Panc1 (cell line): ENCODE results near the gene ROR1. TPM values are rescaled to one million over a fixed set of nuclear protein-coding genes. Genes with fewer than 3 reads are reported as not detected.
A peak's percentile ranks its signal among the peaks of the same experiment; 100 is the strongest.

ENCODE experiments used
- ATAC-seq: fragments of 200-7000 bp; cut with Tn5 transposase; 2 replicates; pipeline ENCODE4 v1.9.1; 2020; ENCODE audit warnings: mild to moderate bottlenecking, moderate library complexity
- BruUV-seq: library from RNA; stranded (reverse); fragments of 400-500 nt; replicated peaks from 2 replicates; lab custom pipeline; 2021; lab: Mats Ljungman, UMichigan
- CTCF ChIA-PET: fragments of 300-600 bp; sonication (Branson Sonifier 250); formaldehyde crosslinking; loops from one replicate; lab custom pipeline; 2022; ENCODE audit warnings: antibody characterized with exemption; lab: Charles Lee
- POLR2A ChIA-PET: fragments of 300-600 bp; sonication (Branson Sonifier 250); formaldehyde crosslinking; loops from one replicate; lab custom pipeline; 2022; ENCODE audit warnings: antibody characterized with exemption; lab: Charles Lee
- DNase-seq: peaks from one replicate; pipeline ENCODE4 v3.0.0-alpha.2; 2010; ENCODE audit warnings: low read depth, low spot score
- H3K27ac ChIP-seq: 2 replicates; pipeline ENCODE4 v1.5.1; 2011; ENCODE audit warnings: mild to moderate bottlenecking, low read length, inconsistent platforms
- H3K27me3 ChIP-seq: fragments of 200-500 bp; sonication (Bioruptor generic); 2 replicates; pipeline ENCODE4 v1.6.0; 2014; ENCODE audit warnings: low read length, inconsistent platforms; ENCODE audit not compliant: control insufficient read depth, insufficient read depth
- H3K36me3 ChIP-seq: fragments of 200-500 bp; sonication (Bioruptor generic); 2 replicates; pipeline ENCODE4 v1.5.1; 2014; ENCODE audit warnings: inconsistent platforms, mild to moderate bottlenecking, low read length, moderate library complexity; ENCODE audit not compliant: control insufficient read depth, insufficient read depth
- H3K4me1 ChIP-seq: 2 replicates; pipeline ENCODE4 v1.5.1; 2011; ENCODE audit warnings: inconsistent platforms, mild to moderate bottlenecking, low read length, moderate library complexity; ENCODE audit not compliant: control insufficient read depth, insufficient read depth
- H3K4me3 ChIP-seq, 2 experiments: 2 replicates each; pipeline ENCODE4 v1.5.1; 2011 to 2012; ENCODE audit warnings: low read depth in 2 of 2, low read length in 2 of 2, mild to moderate bottlenecking in 2 of 2, inconsistent platforms in 1 of 2, moderate library complexity in 1 of 2
- H3K9me3 ChIP-seq: fragments of 200-500 bp; sonication (Bioruptor generic); 2 replicates; pipeline ENCODE4 v1.5.1; 2014; ENCODE audit warnings: low read depth, mild to moderate bottlenecking, inconsistent platforms, low read length, moderate library complexity; ENCODE audit not compliant: control insufficient read depth, insufficient read depth
- POLR2AphosphoS5 ChIP-seq: IDR thresholded peaks from 2 replicates; pipeline ENCODE4 v1.6.1; 2012; ENCODE audit warnings: mild to moderate bottlenecking, low read depth, low read length, moderate library complexity
- SIN3A ChIP-seq: IDR thresholded peaks from 2 replicates; pipeline ENCODE4 v1.6.1; 2012; ENCODE audit warnings: low read depth, mild to moderate bottlenecking, low read length, moderate library complexity, borderline replicate concordance; ENCODE audit not compliant: insufficient read depth
- TCF7L2 ChIP-seq: IDR thresholded peaks from 2 replicates; pipeline ENCODE4 v1.6.1; 2011; ENCODE audit warnings: mild to moderate bottlenecking, low read depth, low read length, inconsistent platforms
- in situ Hi-C: cut with HindIII; loops from 2 replicates; pipeline ENCODE4 v1.10.0; 2016; ENCODE audit warnings: low sequenced_read_pairs, low pct_unique_long_range_greater_than_20kb
- intact Hi-C: fragments of 100-400 bp; cut with micrococcal nuclease; formaldehyde crosslinking; loops from one replicate; pipeline ENCODE4 v1.10.0; 2022; ENCODE audit not compliant: unreplicated experiment
- total RNA-seq: library from RNA; stranded (reverse); gene quantifications from one replicate; pipeline ENCODE4 v1.2.1, GENCODE V29; 2021; ENCODE audit not compliant: unreplicated experiment
- TF ChIP-seq, protein P1 (sequence below): fragments of 450-650 bp; IDR thresholded peaks from 2 replicates; pipeline ENCODE4 v1.5.1; 2017; ENCODE audit warnings: mild to moderate bottlenecking
- TF ChIP-seq, protein P2 (sequence below), 2 experiments: IDR thresholded peaks; 2 replicates each; pipeline ENCODE4 v1.6.1; 2011 to 2012; ENCODE audit warnings: low read depth in 2 of 2, control low read depth in 1 of 2, low read length in 1 of 2, mild to moderate bottlenecking in 1 of 2, moderate library complexity in 1 of 2; ENCODE audit not compliant: insufficient read depth in 1 of 2

Gene ROR1
- total RNA-seq, 1 experiment from 2014 or later: 19.3 TPM

GRCh38 chr1:63779338-63780211 is 5.8 kb downstream of the ROR1 start:
- ATAC-seq (no peak), DNase-seq (no peak)
- TF ChIP-seq POLR2AphosphoS5 (no peak), TCF7L2 (no peak), SIN3A (no peak)
- TF ChIP-seq, protein P1, sequence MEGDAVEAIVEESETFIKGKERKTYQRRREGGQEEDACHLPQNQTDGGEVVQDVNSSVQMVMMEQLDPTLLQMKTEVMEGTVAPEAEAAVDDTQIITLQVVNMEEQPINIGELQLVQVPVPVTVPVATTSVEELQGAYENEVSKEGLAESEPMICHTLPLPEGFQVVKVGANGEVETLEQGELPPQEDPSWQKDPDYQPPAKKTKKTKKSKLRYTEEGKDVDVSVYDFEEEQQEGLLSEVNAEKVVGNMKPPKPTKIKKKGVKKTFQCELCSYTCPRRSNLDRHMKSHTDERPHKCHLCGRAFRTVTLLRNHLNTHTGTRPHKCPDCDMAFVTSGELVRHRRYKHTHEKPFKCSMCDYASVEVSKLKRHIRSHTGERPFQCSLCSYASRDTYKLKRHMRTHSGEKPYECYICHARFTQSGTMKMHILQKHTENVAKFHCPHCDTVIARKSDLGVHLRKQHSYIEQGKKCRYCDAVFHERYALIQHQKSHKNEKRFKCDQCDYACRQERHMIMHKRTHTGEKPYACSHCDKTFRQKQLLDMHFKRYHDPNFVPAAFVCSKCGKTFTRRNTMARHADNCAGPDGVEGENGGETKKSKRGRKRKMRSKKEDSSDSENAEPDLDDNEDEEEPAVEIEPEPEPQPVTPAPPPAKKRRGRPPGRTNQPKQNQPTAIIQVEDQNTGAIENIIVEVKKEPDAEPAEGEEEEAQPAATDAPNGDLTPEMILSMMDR: no peak
- TF ChIP-seq, protein P2, sequence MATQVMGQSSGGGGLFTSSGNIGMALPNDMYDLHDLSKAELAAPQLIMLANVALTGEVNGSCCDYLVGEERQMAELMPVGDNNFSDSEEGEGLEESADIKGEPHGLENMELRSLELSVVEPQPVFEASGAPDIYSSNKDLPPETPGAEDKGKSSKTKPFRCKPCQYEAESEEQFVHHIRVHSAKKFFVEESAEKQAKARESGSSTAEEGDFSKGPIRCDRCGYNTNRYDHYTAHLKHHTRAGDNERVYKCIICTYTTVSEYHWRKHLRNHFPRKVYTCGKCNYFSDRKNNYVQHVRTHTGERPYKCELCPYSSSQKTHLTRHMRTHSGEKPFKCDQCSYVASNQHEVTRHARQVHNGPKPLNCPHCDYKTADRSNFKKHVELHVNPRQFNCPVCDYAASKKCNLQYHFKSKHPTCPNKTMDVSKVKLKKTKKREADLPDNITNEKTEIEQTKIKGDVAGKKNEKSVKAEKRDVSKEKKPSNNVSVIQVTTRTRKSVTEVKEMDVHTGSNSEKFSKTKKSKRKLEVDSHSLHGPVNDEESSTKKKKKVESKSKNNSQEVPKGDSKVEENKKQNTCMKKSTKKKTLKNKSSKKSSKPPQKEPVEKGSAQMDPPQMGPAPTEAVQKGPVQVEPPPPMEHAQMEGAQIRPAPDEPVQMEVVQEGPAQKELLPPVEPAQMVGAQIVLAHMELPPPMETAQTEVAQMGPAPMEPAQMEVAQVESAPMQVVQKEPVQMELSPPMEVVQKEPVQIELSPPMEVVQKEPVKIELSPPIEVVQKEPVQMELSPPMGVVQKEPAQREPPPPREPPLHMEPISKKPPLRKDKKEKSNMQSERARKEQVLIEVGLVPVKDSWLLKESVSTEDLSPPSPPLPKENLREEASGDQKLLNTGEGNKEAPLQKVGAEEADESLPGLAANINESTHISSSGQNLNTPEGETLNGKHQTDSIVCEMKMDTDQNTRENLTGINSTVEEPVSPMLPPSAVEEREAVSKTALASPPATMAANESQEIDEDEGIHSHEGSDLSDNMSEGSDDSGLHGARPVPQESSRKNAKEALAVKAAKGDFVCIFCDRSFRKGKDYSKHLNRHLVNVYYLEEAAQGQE (IDR thresholded peaks at IDR 0.05; ENCODE audit: insufficient read depth in 1 of 2, low read depth in 2 of 2, low read length in 1 of 2): no peak
- in situ Hi-C loops (no loop called here), intact Hi-C loops (loop anchor here (10.0 kb wide), 4 partner anchors 85 to 465 kb away; no protein-coding TSS in a partner anchor)
- ChIA-PET POLR2A (interaction anchor here (0.7 kb wide), 1 partner anchor 258 kb away, joined by 4 read pairs; no protein-coding TSS in a partner anchor), CTCF (interaction anchor here (0.5 to 1.5 kb wide), 2 partner anchors 88 to 122 kb away, joined by 3 to 5 read pairs; no protein-coding TSS in a partner anchor)
- no peaks in the 10 kb centered on the region for H3K36me3 ChIP-seq
- H3K4me3 ChIP-seq: no peak overlapping the region
- no peaks in the 10 kb centered on the region for H3K9me3 ChIP-seq
- peaks cover 58% of the 10 kb centered on the region for H3K4me1 ChIP-seq
- no peaks in the 10 kb centered on the region for H3K27me3 ChIP-seq
- H3K27ac ChIP-seq: peak overlapping the region; percentile 46; the same call in 1 of the 2 replicates
- no TSS peak for BruUV-seq

DNA sequence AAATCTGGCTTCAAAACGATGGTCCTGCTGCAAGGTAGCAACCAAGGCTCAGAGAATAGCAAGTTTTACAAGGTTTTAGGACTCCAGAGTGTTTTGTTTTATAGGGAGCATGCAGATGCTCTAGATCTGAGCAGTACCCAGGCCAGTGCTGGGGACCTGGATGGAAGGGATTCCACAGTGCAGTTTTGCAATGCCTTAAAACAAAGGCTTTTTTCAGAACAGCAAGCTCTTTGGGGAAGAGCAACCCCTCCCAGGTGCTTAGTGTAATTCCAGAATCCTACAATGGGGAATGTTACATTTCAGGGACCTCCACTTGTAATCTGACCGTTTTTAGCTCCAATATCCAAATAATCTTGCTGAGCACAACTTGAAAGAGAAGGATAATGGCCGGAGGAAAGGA is 6.7 kb downstream of the ROR1 start:
- TF ChIP-seq, protein P1: no peak
- no peak for TF ChIP-seq TCF7L2
- TF ChIP-seq SIN3A: no peak
- TF ChIP-seq, protein P2 (IDR thresholded peaks at IDR 0.05; ENCODE audit: insufficient read depth in 1 of 2, low read depth in 2 of 2, low read length in 1 of 2): no peak
- TF ChIP-seq POLR2AphosphoS5: no peak
- H3K4me3 ChIP-seq: no peak overlapping the region
- peaks cover 60% of the 10 kb centered on the region for H3K4me1 ChIP-seq
- H3K36me3 ChIP-seq: no peaks in the 10 kb centered on the region
- H3K9me3 ChIP-seq: no peaks in the 10 kb centered on the region
- intact Hi-C loops: no loop called here
- ChIA-PET POLR2A (interaction anchor here (0.7 kb wide), 1 partner anchor 257 kb away, joined by 4 read pairs; no protein-coding TSS in a partner anchor), CTCF (no interaction called here)
- ATAC-seq (no peak), DNase-seq (no peak)
- H3K27ac ChIP-seq: peak overlapping the region; percentile 2; the same call in 1 of the 2 replicates
- H3K27me3 ChIP-seq: no peaks in the 10 kb centered on the region
- in situ Hi-C loops: no loop called here
- BruUV-seq: no TSS peak
